Ishikawa (cell line): ENCODE data around the gene GAS2.

Experiments used
- CEBPB ChIP-seq: IDR thresholded peaks from 2 replicates; pipeline ENCODE4 v1.6.1; 2012
- CREB1 ChIP-seq: IDR thresholded peaks from 2 replicates; pipeline ENCODE4 v1.6.1; 2012; ENCODE audit warnings: low read depth
- EGR1 ChIP-seq: IDR thresholded peaks from 2 replicates; pipeline ENCODE4 v1.6.1; 2012
- EP300 ChIP-seq: IDR thresholded peaks from 2 replicates; pipeline ENCODE4 v1.6.1; 2012; ENCODE audit warnings: borderline replicate concordance
- FOXM1 ChIP-seq: IDR thresholded peaks from 2 replicates; pipeline ENCODE4 v1.6.1; 2012; ENCODE audit warnings: low read depth, borderline replicate concordance
- MAX ChIP-seq: IDR thresholded peaks from 2 replicates; pipeline ENCODE4 v1.6.1; 2012
- RAD21 ChIP-seq: IDR thresholded peaks from 2 replicates; pipeline ENCODE4 v1.6.1; 2012; ENCODE audit warnings: low read depth
- REST ChIP-seq: IDR thresholded peaks from 2 replicates; pipeline ENCODE4 v1.6.1; 2012; ENCODE audit warnings: low read depth, mild to moderate bottlenecking
- TAF1 ChIP-seq: IDR thresholded peaks from 2 replicates; pipeline ENCODE4 v1.6.1; 2012; ENCODE audit warnings: low read depth, mild to moderate bottlenecking
- TCF12 ChIP-seq: IDR thresholded peaks from 2 replicates; pipeline ENCODE4 v1.6.1; 2012; ENCODE audit warnings: low read depth
- TEAD4 ChIP-seq: IDR thresholded peaks from 2 replicates; pipeline ENCODE4 v1.6.1; 2012
- USF1 ChIP-seq: IDR thresholded peaks from 2 replicates; pipeline ENCODE4 v1.6.1; 2012
- YY1 ChIP-seq: IDR thresholded peaks from 2 replicates; pipeline ENCODE4 v1.6.1; 2012; ENCODE audit warnings: low read depth
- ZBTB7A ChIP-seq: IDR thresholded peaks from 2 replicates; pipeline ENCODE4 v1.6.1; 2012; ENCODE audit warnings: low read depth

- TF ChIP-seq FOXM1 (no peak), ZBTB7A (no peak), RAD21 (no peak), YY1 (no peak), MAX (no peak), EP300 (no peak), CEBPB (no peak), CREB1 (no peak), TAF1 (no peak), USF1 (no peak), REST (no peak), TCF12 (no peak), EGR1 (no peak), TEAD4 (no peak)
Measured at GRCh38 chr11:22699388-22699787, 33.0 kb downstream of the GAS2 start.
